IMR-90 (cell line): ENCODE measurements around the gene PGC.

Source experiments
- CTCF ChIP-seq: conservative IDR thresholded peaks from 2 replicates; pipeline ENCODE4 v1.5.1; 2012; ENCODE audit warnings: mild to moderate bottlenecking, low read depth, low read length, improper control_type of control experiment
- FOS ChIP-seq: fragments of 150-350 bp; IDR thresholded peaks from 2 replicates; pipeline ENCODE4 v1.6.1; 2016; ENCODE audit warnings: low read depth, low read length
- MAZ ChIP-seq: IDR thresholded peaks from 2 replicates; pipeline ENCODE4 v1.6.1; 2012; ENCODE audit warnings: low read depth, mild to moderate bottlenecking, low read length, improper control_type of control experiment, moderate library complexity, borderline replicate concordance
- POLR2A ChIP-seq: IDR thresholded peaks from 2 replicates; pipeline ENCODE4 v1.6.1; 2012; ENCODE audit warnings: mild to moderate bottlenecking, low read depth, low read length

DNA sequence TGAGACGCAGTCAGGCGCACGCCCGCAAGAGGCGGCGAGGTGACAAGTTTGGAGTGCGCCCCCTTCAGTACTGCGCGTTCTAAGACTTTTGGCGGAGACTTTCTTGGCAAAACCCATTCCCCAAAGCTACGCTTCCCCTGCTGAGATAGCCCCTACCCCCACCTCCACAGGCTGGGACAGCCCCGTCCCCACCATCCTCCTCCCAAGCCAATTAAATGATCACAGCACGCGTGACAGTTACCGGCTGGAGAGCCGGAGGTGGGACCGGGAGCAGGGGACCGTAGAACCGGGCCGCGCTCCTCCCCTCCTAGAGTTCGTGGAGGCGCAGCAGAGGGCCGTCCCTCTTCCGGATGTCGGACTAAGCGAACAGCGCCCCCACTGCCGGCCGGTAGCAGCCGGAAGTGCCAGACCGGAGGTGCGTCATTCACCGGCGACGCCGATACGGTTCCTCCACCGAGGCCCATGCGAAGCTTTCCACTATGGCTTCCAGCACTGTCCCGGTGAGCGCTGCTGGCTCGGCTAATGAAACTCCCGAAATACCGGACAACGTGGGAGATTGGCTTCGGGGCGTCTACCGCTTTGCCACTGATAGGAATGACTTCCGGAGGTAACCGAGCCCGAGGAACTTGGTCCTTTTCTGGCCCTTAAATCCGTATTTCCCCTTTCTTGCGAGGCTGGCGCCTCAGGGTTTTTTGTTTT lies 40.2 kb upstream of the PGC start, which contains the start of gene TOMM6:
- TF ChIP-seq MAZ (peak; percentile 69; the same call in 1 of the 2 replicates), POLR2A (peak; percentile 89), CTCF (peak; percentile 95), FOS (no peak)
